ENCODE measurements around the gene ACOT12. TPM values are rescaled to one million over a fixed set of nuclear protein-coding genes. Genes with fewer than 3 reads are reported as not detected.

ACOT12 gene
- total RNA-seq, 1 donor from 2014 or later = not detected

DNA sequence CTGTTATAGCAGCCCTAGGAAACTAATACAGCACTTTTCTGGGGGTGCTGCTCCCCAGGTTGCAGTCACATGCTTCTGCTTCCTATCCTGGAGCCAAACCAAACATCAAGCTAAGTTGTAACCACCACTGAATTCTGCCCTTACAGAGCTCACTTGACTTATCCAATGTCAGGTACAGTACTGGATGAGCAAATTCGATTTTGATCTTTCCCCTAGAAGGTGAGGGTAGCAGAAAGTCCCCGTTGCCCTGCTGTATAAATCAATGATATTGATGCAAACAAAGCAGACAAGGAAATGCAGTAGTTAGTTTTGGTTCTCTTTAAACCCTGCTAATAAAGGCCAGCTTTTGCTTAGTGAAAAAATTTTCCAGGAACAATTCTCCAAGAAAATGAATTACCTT, 56.1 kb downstream of the ACOT12 start:
- TF ChIP-seq, protein P1, sequence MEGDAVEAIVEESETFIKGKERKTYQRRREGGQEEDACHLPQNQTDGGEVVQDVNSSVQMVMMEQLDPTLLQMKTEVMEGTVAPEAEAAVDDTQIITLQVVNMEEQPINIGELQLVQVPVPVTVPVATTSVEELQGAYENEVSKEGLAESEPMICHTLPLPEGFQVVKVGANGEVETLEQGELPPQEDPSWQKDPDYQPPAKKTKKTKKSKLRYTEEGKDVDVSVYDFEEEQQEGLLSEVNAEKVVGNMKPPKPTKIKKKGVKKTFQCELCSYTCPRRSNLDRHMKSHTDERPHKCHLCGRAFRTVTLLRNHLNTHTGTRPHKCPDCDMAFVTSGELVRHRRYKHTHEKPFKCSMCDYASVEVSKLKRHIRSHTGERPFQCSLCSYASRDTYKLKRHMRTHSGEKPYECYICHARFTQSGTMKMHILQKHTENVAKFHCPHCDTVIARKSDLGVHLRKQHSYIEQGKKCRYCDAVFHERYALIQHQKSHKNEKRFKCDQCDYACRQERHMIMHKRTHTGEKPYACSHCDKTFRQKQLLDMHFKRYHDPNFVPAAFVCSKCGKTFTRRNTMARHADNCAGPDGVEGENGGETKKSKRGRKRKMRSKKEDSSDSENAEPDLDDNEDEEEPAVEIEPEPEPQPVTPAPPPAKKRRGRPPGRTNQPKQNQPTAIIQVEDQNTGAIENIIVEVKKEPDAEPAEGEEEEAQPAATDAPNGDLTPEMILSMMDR (IDR thresholded peaks at IDR 0.05) = no peak
- no peak for DNase-seq
- no peak overlapping the region for H3K4me3 ChIP-seq
- no peak for ATAC-seq
- no peak overlapping the region for H3K27ac ChIP-seq
- no peaks in the 10 kb centered on the region for H3K9me3 ChIP-seq
- intact Hi-C loops (cut with DNase I) = no loop called here
- H3K4me1 ChIP-seq = no peaks in the 10 kb centered on the region
- no peaks in the 10 kb centered on the region for H3K36me3 ChIP-seq
- no peaks in the 10 kb centered on the region for H3K27me3 ChIP-seq

DNA sequence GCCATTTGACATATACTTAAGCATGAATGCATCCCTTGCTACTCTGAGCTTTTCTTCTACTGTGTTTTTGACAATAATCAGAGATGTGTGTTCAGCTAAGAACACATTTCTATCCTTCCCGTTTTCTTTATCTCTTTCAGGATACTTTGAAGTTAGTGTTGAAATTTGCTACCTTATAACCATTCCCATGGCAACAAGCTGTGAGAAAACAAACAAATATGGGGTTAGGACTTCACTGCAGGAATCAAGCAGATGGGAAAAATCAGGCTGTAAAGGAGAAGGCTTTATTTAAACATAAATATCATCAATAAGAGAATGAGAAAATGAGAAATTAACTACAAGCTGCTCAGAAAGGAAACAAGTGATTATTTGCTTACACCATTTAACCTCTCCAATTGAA, 57.4 kb downstream of the ACOT12 start:
- no peaks in the 10 kb centered on the region for H3K4me1 ChIP-seq
- no peak overlapping the region for H3K4me3 ChIP-seq
- ATAC-seq = no peak
- intact Hi-C loops (cut with DNase I) = no loop called here
- DNase-seq = no peak
- H3K36me3 ChIP-seq = no peaks in the 10 kb centered on the region
- no peaks in the 10 kb centered on the region for H3K27me3 ChIP-seq
- no peak overlapping the region for H3K27ac ChIP-seq
- no peaks in the 10 kb centered on the region for H3K9me3 ChIP-seq
- TF ChIP-seq, protein P1 (IDR thresholded peaks at IDR 0.05) = no peak

DNA sequence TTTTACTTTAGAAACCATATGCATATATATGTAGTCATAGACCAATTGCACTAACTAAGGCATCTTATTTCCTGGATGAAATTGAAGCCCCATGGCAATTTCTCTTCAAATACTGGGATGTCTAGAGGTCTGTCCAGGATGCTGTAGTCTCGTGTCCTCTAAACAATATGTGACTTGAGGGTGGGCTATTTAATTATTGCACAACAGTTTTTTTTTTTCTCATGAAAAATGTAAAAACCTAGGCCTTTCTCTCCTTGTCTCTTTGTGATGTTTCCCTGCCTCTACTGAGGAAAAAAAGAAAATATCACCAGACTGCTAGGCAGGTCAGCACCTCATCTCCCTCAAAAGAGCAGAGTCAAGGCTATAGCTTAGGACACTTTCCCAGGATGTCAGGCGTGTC, 58.0 kb downstream of the ACOT12 start:
- intact Hi-C loops (cut with DNase I) = no loop called here
- DNase-seq = no peak
- no peaks in the 10 kb centered on the region for H3K27me3 ChIP-seq
- no peaks in the 10 kb centered on the region for H3K9me3 ChIP-seq
- H3K4me1 ChIP-seq = no peaks in the 10 kb centered on the region
- TF ChIP-seq, protein P1 (IDR thresholded peaks at IDR 0.05) = no peak
- no peaks in the 10 kb centered on the region for H3K36me3 ChIP-seq
- no peak overlapping the region for H3K27ac ChIP-seq
- no peak for ATAC-seq
- H3K4me3 ChIP-seq = no peak overlapping the region

DNA sequence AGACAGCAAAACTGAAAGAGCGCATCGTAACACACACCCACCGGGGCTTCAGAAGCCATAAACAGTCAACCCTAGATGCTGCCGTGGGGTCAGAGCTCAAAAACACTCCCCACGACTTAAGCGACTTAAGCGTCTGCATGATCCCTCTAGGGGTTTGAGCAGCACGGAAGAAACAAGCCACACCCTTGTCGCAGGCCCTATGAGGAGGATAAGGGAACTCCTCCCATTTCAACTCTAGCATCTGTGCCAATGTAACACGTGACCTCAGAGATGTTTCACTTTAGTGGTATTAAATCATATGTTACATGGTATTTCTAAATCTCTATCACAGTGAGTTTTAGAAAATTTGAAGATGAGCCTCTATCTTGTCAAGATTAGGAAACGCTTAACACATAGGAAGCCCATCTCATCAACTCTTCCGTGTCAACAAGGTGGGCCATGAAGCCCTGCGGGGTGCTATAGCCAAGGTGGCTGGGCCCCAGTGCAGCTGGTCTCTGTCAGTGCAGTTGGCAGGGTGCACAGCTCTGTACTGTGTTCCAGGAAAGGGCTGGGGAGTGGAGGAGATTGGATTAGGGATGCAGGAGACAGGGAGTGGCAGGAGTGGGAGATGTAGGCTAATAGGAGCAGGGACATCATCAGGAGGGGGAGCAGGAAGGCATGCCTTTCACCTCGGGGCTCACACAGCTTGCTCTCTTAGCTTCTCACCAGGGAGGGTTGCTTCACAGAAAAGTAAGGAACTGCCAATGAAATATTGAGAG, 59.5 kb downstream of the ACOT12 start:
- H3K9me3 ChIP-seq = no peaks in the 10 kb centered on the region
- no peak overlapping the region for H3K4me3 ChIP-seq
- no peak overlapping the region for H3K27ac ChIP-seq
- TF ChIP-seq, protein P1 (IDR thresholded peaks at IDR 0.05) = no peak
- intact Hi-C loops (cut with DNase I) = no loop called here
- H3K27me3 ChIP-seq = no peaks in the 10 kb centered on the region
- no peak for ATAC-seq
- H3K4me1 ChIP-seq = no peaks in the 10 kb centered on the region
- no peaks in the 10 kb centered on the region for H3K36me3 ChIP-seq
- DNase-seq = no peak

DNA sequence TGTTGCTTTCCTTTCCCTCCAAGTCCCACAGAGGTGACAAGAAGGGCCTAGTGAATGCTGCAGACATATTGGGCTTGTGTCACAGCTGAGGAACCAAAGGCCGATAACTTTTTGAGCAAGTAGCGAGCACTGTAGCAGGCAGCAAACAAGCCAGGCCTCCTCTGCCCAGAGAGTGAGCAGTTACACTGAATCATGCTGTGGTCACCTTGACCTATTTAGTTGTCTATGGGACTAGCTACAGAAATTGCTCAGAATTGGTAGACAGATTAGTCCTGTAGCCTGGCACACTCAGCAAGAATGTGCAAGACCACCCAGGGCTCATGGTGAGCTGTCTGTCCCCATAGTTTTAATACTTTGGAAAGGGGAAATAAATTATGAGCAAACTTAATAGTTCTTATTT, 67.4 kb downstream of the ACOT12 start:
- Histone ChIP-seq H3K4me1 (no peaks in the 10 kb centered on the region), H3K27me3 (no peaks in the 10 kb centered on the region), H3K9me3 (no peaks in the 10 kb centered on the region), H3K36me3 (no peaks in the 10 kb centered on the region), H3K27ac (no peak overlapping the region), H3K4me3 (no peak overlapping the region)
- intact Hi-C loops (cut with DNase I) = no loop called here
- ATAC-seq (no peak), DNase-seq (no peak)
- TF ChIP-seq, protein P1 (IDR thresholded peaks at IDR 0.05) = no peak

DNA sequence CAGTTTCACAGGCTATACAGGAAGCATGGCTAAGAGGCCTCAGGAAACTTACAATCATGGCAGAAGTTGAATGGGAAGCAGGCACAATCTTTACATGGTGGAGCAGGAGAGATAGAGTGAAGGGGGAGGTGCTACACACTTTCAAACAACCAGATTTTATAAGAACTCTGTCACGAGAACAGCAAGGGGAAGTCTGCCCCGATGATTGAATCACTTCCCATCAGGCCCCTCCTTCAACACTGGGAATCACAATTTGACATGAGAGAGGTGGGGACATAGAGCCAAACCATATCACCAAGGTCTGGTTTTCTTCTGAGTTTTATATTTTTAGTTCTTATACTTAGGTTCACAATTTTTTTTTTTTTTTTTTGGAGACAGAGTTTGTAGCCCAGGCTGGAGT, 76.4 kb downstream of the ACOT12 start:
- intact Hi-C loops (cut with DNase I) = no loop called here

More for the DNA sequence above, 76.4 kb downstream of the ACOT12 start:
- Histone ChIP-seq H3K27me3 (no peaks in the 10 kb centered on the region), H3K4me1 (no peaks in the 10 kb centered on the region), H3K27ac (no peak overlapping the region), H3K9me3 (no peaks in the 10 kb centered on the region), H3K4me3 (no peak overlapping the region), H3K36me3 (peaks cover 26% of the 10 kb centered on the region)
- DNase-seq = no peak
- ATAC-seq = no peak
- TF ChIP-seq, protein P1 (IDR thresholded peaks at IDR 0.05) = no peak
